HepG2 (cell line): ENCODE data around the gene WWC1. TPM values are rescaled to one million over a fixed set of nuclear protein-coding genes. Genes with fewer than 3 reads are reported as not detected.

Experiments used
- ATAC-seq: fragments of 200-7000 bp; cut with Tn5 transposase; 3 replicates; pipeline ENCODE4 v1.9.1; 2020; ENCODE audit warnings: mild to moderate bottlenecking, moderate library complexity
- BruUV-seq: library from RNA; stranded (reverse); fragments of 400-500 nt; replicated peaks from 2 replicates; lab custom pipeline; 2021; lab: Mats Ljungman, UMichigan
- CTCF ChIA-PET: fragments of 300-600 bp; formaldehyde crosslinking; extraction: SDS; loops from one replicate; lab custom pipeline; 2021; ENCODE audit warnings: low total read pairs, inconsistent platforms, low intra/inter-chr PET ratio; lab: Yijun Ruan, JAX
- POLR2A ChIA-PET: fragments of 350-600 bp; sonication (Branson Sonifier 250); formaldehyde crosslinking; loops from one replicate; lab custom pipeline; 2020; ENCODE audit warnings: antibody characterized with exemption, inconsistent platforms; lab: Yijun Ruan, JAX
- DNase-seq: peaks from one replicate; pipeline ENCODE4 v3.0.0-alpha.2; 2015; ENCODE audit warnings: low spot score
- FAIRE-seq: peaks from 3 replicates; lab custom pipeline; 2011; peaks lifted over from hg19 to GRCh38; lab: Jason Lieb, UNC
- H2AFZ ChIP-seq: one replicate; pipeline ENCODE4 v1.6.1; 2011; ENCODE audit warnings: low read length, inconsistent platforms
- H3K27ac ChIP-seq: fragments of 300-600 bp; 3 replicates; pipeline ENCODE4 v1.8.0; 2011; ENCODE audit warnings: mixed run types, mild to moderate bottlenecking, mixed read lengths, low read length, inconsistent platforms; ENCODE audit not compliant: insufficient read depth; ENCODE audit errors: extremely low read length
- H3K27me3 ChIP-seq, 2 experiments: fragments of 200-600 bp in 1 of 2; 2 replicates in 1 of 2; 3 replicates in 1 of 2; pipeline versions ENCODE4 v1.6.0 to v1.8.0; 2011; ENCODE audit warnings: low read length in 2 of 2, mild to moderate bottlenecking in 2 of 2, moderate library complexity in 2 of 2, inconsistent platforms in 1 of 2; ENCODE audit not compliant: insufficient read depth in 2 of 2, control insufficient read depth in 1 of 2
- H3K36me3 ChIP-seq, 2 experiments: fragments of 200-600 bp in 1 of 2; replicated peaks in 1 of 2; 2 replicates in 1 of 2; 3 replicates in 1 of 2; pipeline versions ENCODE4 v1.5.1 to v1.8.0; 2011; ENCODE audit warnings: low read length in 2 of 2, inconsistent platforms in 1 of 2; ENCODE audit not compliant: insufficient read depth in 2 of 2, control insufficient read depth in 1 of 2
- H3K4me1 ChIP-seq: 2 replicates; pipeline ENCODE4 v1.5.1; 2012; ENCODE audit warnings: low read length, inconsistent platforms; ENCODE audit not compliant: insufficient read depth
- H3K4me2 ChIP-seq: 2 replicates; pipeline ENCODE4 v1.6.0; 2011; ENCODE audit warnings: low read depth, low read length, inconsistent platforms
- H3K4me3 ChIP-seq, 3 experiments: fragments of 200-600 bp in 1 of 3; sonication (generic), shearing (Covaris generic) in 1 of 3; replicated peaks in 1 of 3; 2 replicates each; pipeline ENCODE4 v1.5.1; 2011 to 2016; ENCODE audit warnings: low read length in 3 of 3, inconsistent platforms in 2 of 3, low read depth in 2 of 3, mild to moderate bottlenecking in 2 of 3, control low read depth in 1 of 3, mixed read lengths in 1 of 3; ENCODE audit not compliant: insufficient read depth in 1 of 3
- H3K79me2 ChIP-seq: one replicate; pipeline ENCODE4 v1.6.1; 2011; ENCODE audit warnings: low read length, inconsistent platforms; ENCODE audit not compliant: insufficient read depth
- H3K9ac ChIP-seq: 2 replicates; pipeline ENCODE4 v1.6.0; 2011; ENCODE audit warnings: mild to moderate bottlenecking, low read depth, low read length, inconsistent platforms; ENCODE audit not compliant: insufficient read depth
- H3K9me3 ChIP-seq: 2 replicates; pipeline ENCODE4 v1.5.1; 2012; ENCODE audit warnings: mild to moderate bottlenecking, low read length
- H4K20me1 ChIP-seq: 2 replicates; pipeline ENCODE4 v1.6.0; 2011; ENCODE audit warnings: inconsistent platforms, mild to moderate bottlenecking, low read length, moderate library complexity; ENCODE audit not compliant: insufficient read depth
- GATAD2A ChIP-seq: IDR thresholded peaks from 2 replicates; pipeline ENCODE4 v1.6.1; 2016
- MLLT10 ChIP-seq: sonication (generic); formaldehyde crosslinking; IDR thresholded peaks from 2 replicates; pipeline ENCODE4 v1.4.0; 2020; ENCODE audit warnings: missing genetic modification reagents
- NAIF1 ChIP-seq: sonication (generic); formaldehyde crosslinking; IDR thresholded peaks from 2 replicates; pipeline ENCODE4 v1.5.0; 2020; ENCODE audit warnings: mild to moderate bottlenecking, missing genetic modification reagents, borderline replicate concordance
- NCOA2 ChIP-seq: sonication (generic); formaldehyde crosslinking; IDR thresholded peaks from 2 replicates; pipeline ENCODE4 v1.8.0; 2022; ENCODE audit warnings: inconsistent platforms
- PAWR ChIP-seq: sonication (generic); formaldehyde crosslinking; IDR thresholded peaks from 2 replicates; pipeline ENCODE4 v1.4.0; 2020; ENCODE audit warnings: missing genetic modification reagents, mild to moderate bottlenecking, borderline replicate concordance
- SRSF1 ChIP-seq: fragments of 200-400 bp; formaldehyde crosslinking; optimal IDR thresholded peaks from 2 replicates; pipeline ENCODE3; 2017; ENCODE audit warnings: mild to moderate bottlenecking, low read depth, low read length, moderate library complexity
- WGBS: methylation state at CpG from one replicate; pipeline ENCODE4 v1.1.6; 2017; ENCODE audit warnings: low lambda C conversion rate; 5-methylcytosine and 5-hydroxymethylcytosine counted together
- in situ Hi-C: cut with HindIII; loops from 2 replicates; pipeline ENCODE4 v1.10.0; 2017; ENCODE audit warnings: low pct_unique_long_range_greater_than_20kb; ENCODE audit not compliant: extremely low pct_ligation_motif_present
- intact Hi-C: fragments of 100-400 bp; cut with micrococcal nuclease; formaldehyde crosslinking; loops from one replicate; pipeline ENCODE4 v1.10.0; 2022; ENCODE audit not compliant: unreplicated experiment
- polyA plus RNA-seq, 8 experiments: library from polyadenylated mRNA; depleted of rRNA in 3 of 8; stranded (reverse) in 7 of 8; unstranded in 1 of 8; fragments of >200 nt; fragmentation: Illumina TruSeq in 4 of 8; extraction: Trizol in 4 of 8; gene quantifications; 2 replicates each; pipeline versions ENCODE4 v1.2.1 to v1.2.3, GENCODE V29; 2011 to 2016; ENCODE audit warnings: low read depth in 4 of 8, missing spikeins in 1 of 8, mixed read lengths in 1 of 8; ENCODE audit not compliant: insufficient read depth in 1 of 8
- total RNA-seq, 5 experiments: library from RNA; depleted of rRNA; stranded (reverse); fragments of >200 nt; fragmentation: Illumina TruSeq; extraction: Trizol; gene quantifications; 2 replicates each; pipeline ENCODE4 v1.2.3, GENCODE V29; 2016; ENCODE audit warnings: low read depth in 1 of 5
- TF ChIP-seq, protein P1 (sequence below): sonication (generic); formaldehyde crosslinking; IDR thresholded peaks from 2 replicates; pipeline ENCODE4 v1.5.0; 2020; ENCODE audit warnings: mild to moderate bottlenecking, missing genetic modification reagents
- TF ChIP-seq, protein P2 (sequence below): sonication (generic); formaldehyde crosslinking; IDR thresholded peaks from 2 replicates; pipeline ENCODE4 v1.8.0; 2022; ENCODE audit warnings: mild to moderate bottlenecking, missing genetic modification reagents, moderate library complexity
- TF ChIP-seq, protein P3 (sequence below): sonication (generic); formaldehyde crosslinking; IDR thresholded peaks from 2 replicates; pipeline ENCODE4 v1.4.0; 2020; ENCODE audit warnings: mild to moderate bottlenecking, missing genetic modification reagents
- TF ChIP-seq, protein P4 (sequence below): fragments of 450-650 bp; IDR thresholded peaks from 2 replicates; pipeline ENCODE4 v1.6.1; 2017

Gene WWC1
- total and polyA plus RNA-seq, 2 of the 13 experiments (the other 11 are each of a cell fraction or from before 2014, with no cell fraction given), result 8.3 to 17.9 TPM

GRCh38 chr5:168273056-168273980, 18.1 kb upstream of the WWC1 start:
- Histone ChIP-seq H4K20me1 (no peaks in the 10 kb centered on the region), H3K27ac (no peak overlapping the region), H3K36me3 (no peaks in the 10 kb centered on the region), H3K4me3 (no peak overlapping the region), H3K9me3 (no peaks in the 10 kb centered on the region), H3K4me1 (peaks cover 40% of the 10 kb centered on the region), H3K4me2 (no peak overlapping the region), H2AFZ (no peak overlapping the region), H3K9ac (no peak overlapping the region), H3K27me3 (peaks cover 0 to 19% of the 10 kb centered on the region in 2 experiments; a peak in 3 of 5 replicates), H3K79me2 (no peaks in the 10 kb centered on the region)
- ChIA-PET CTCF (no interaction called here), POLR2A (no interaction called here)
- WGBS, result 2% methylated on average over 3 of the region's 3 CpGs
- no TSS peak for BruUV-seq
- no peak for ATAC-seq
- in situ Hi-C loops, result loop anchor here (5.0 to 25.0 kb wide), 2 partner anchors 149 to 414 kb away; no protein-coding TSS in a partner anchor
- intact Hi-C loops, result no loop called here
- TF ChIP-seq SRSF1, result no peak
- TF ChIP-seq, protein P1, sequence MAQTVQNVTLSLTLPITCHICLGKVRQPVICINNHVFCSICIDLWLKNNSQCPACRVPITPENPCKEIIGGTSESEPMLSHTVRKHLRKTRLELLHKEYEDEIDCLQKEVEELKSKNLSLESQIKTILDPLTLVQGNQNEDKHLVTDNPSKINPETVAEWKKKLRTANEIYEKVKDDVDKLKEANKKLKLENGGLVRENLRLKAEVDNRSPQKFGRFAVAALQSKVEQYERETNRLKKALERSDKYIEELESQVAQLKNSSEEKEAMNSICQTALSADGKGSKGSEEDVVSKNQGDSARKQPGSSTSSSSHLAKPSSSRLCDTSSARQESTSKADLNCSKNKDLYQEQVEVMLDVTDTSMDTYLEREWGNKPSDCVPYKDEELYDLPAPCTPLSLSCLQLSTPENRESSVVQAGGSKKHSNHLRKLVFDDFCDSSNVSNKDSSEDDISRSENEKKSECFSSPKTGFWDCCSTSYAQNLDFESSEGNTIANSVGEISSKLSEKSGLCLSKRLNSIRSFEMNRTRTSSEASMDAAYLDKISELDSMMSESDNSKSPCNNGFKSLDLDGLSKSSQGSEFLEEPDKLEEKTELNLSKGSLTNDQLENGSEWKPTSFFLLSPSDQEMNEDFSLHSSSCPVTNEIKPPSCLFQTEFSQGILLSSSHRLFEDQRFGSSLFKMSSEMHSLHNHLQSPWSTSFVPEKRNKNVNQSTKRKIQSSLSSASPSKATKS (CRISPR knock-in tag), result no peak
- no peak for TF ChIP-seq NAIF1
- TF ChIP-seq, protein P2, sequence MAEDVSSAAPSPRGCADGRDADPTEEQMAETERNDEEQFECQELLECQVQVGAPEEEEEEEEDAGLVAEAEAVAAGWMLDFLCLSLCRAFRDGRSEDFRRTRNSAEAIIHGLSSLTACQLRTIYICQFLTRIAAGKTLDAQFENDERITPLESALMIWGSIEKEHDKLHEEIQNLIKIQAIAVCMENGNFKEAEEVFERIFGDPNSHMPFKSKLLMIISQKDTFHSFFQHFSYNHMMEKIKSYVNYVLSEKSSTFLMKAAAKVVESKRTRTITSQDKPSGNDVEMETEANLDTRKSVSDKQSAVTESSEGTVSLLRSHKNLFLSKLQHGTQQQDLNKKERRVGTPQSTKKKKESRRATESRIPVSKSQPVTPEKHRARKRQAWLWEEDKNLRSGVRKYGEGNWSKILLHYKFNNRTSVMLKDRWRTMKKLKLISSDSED, result no peak
- TF ChIP-seq, protein P3, sequence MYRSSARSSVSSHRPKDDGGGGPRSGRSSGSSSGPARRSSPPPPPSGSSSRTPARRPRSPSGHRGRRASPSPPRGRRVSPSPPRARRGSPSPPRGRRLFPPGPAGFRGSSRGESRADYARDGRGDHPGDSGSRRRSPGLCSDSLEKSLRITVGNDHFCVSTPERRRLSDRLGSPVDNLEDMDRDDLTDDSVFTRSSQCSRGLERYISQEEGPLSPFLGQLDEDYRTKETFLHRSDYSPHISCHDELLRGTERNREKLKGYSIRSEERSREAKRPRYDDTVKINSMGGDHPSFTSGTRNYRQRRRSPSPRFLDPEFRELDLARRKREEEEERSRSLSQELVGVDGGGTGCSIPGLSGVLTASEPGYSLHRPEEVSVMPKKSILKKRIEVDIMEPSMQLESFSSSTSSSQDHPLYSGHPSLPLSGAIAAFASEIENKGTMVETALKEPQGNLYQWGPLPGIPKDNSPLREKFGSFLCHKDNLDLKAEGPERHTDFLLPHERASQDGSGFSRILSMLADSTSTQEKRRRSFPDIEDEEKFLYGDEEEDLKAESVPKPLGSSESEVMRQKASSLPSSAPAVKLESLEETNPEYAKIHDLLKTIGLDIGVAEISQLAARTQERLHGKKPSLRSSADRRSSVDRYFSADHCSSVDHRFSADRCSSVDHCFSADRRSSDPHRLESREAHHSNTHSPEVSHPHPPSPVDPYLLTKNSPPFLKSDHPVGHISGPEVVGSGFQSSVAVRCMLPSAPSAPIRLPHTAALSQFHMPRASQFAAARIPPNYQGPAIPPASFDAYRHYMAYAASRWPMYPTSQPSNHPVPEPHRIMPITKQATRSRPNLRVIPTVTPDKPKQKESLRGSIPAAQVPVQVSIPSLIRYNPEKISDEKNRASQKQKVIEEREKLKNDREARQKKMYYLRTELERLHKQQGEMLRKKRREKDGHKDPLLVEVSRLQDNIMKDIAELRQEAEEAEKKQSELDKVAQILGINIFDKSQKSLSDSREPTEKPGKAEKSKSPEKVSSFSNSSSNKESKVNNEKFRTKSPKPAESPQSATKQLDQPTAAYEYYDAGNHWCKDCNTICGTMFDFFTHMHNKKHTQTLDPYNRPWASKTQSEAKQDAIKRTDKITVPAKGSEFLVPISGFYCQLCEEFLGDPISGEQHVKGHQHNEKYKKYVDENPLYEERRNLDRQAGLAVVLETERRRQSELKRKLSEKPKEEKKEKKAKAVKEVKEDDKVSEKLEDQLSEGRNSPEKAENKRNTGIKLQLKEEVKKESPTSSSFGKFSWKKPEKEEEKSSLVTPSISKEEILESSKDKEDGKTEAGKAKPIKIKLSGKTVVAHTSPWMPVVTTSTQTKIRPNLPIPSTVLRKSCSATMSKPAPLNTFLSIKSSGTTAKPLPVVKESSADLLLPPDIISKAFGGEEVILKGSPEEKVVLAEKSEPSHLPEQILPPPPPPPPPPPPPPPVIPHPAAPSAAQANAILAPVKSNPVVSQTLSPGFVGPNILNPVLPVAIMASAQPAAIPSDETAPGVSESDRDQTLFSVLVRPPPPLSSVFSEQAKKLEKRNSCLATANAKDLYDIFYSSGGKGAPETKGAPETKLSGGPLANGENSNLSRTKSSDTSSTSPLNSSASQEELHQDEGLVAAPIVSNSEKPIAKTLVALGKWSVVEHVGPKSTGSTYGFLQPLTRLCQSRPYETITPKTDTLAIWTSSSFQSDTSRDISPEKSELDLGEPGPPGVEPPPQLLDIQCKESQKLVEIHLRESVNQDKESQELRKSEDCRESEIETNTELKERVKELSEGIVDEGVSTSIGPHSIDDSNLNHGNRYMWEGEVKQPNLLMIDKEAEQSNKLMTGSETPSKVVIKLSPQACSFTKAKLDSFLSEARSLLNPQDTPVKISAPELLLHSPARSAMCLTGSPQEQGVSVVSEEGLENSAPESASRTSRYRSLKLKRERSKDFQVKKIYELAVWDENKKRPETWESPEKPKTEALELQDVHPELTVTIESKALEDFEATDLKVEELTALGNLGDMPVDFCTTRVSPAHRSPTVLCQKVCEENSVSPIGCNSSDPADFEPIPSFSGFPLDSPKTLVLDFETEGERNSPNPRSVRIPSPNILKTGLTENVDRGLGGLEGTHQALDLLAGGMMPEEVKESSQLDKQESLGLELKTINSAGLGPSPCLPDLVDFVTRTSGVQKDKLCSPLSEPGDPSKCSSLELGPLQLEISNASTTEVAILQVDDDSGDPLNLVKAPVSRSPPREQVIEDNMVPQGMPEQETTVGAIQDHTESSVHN (CRISPR knock-in tag), result no peak
- no peak for TF ChIP-seq NCOA2
- no peak for TF ChIP-seq MLLT10
- TF ChIP-seq, protein P4, sequence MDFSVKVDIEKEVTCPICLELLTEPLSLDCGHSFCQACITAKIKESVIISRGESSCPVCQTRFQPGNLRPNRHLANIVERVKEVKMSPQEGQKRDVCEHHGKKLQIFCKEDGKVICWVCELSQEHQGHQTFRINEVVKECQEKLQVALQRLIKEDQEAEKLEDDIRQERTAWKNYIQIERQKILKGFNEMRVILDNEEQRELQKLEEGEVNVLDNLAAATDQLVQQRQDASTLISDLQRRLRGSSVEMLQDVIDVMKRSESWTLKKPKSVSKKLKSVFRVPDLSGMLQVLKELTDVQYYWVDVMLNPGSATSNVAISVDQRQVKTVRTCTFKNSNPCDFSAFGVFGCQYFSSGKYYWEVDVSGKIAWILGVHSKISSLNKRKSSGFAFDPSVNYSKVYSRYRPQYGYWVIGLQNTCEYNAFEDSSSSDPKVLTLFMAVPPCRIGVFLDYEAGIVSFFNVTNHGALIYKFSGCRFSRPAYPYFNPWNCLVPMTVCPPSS, result no peak
- TF ChIP-seq PAWR (CRISPR knock-in tag), result no peak
- no peak for TF ChIP-seq GATAD2A (CRISPR knock-in tag)
- DNase-seq, result no peak
- FAIRE-seq, result no peak
